GM23338 (cell line): Measurements from ENCODE around the gene SRP68. TPM values are rescaled to one million over a fixed set of nuclear protein-coding genes. Genes with fewer than 3 reads are reported as not detected.
A peak's percentile ranks its signal among the peaks of the same experiment; 100 is the strongest.

Experiments used
- ATAC-seq: fragments of 200-7000 bp; cut with Tn5 transposase; 3 replicates; pipeline ENCODE4 v1.9.1; 2020
- DNase-seq: peaks from one replicate; pipeline ENCODE4 v3.0.0-alpha.2; 2015; ENCODE audit warnings: low spot score
- H2AFZ ChIP-seq: fragments of 200-600 bp; sonication (generic); 2 replicates; pipeline ENCODE4 v1.8.0; 2016; ENCODE audit warnings: antibody characterized with exemption, mild to moderate bottlenecking, moderate library complexity
- H3F3A ChIP-seq: fragments of 200-600 bp; sonication (generic); replicated peaks from 2 replicates; pipeline ENCODE4 v1.8.0; 2017; ENCODE audit warnings: antibody characterized with exemption, mixed run types, low read depth
- H3K27ac ChIP-seq: fragments of 200-600 bp; sonication (generic); 2 replicates; pipeline ENCODE4 v1.6.1; 2016; ENCODE audit warnings: low read depth
- H3K27me3 ChIP-seq: fragments of 200-600 bp; sonication (generic); 2 replicates; pipeline ENCODE4 v1.8.0; 2016; ENCODE audit warnings: mild to moderate bottlenecking, mixed run types, moderate library complexity; ENCODE audit not compliant: insufficient read depth
- H3K36me3 ChIP-seq: fragments of 200-600 bp; sonication (generic); 2 replicates; pipeline ENCODE4 v1.8.0; 2016; ENCODE audit warnings: mild to moderate bottlenecking; ENCODE audit not compliant: insufficient read depth
- H3K4me1 ChIP-seq: fragments of 200-600 bp; sonication (generic); 2 replicates; pipeline ENCODE4 v1.8.0; 2016; ENCODE audit warnings: mild to moderate bottlenecking, moderate library complexity; ENCODE audit not compliant: insufficient read depth
- H3K4me2 ChIP-seq: fragments of 200-600 bp; sonication (generic); 2 replicates; pipeline ENCODE4 v1.7.1; 2017; ENCODE audit warnings: mixed run types
- H3K4me3 ChIP-seq: fragments of 200-600 bp; sonication (generic); 2 replicates; pipeline ENCODE4 v1.6.1; 2016; ENCODE audit warnings: mixed run types
- H3K79me2 ChIP-seq: fragments of 200-600 bp; sonication (generic); replicated peaks from 2 replicates; pipeline ENCODE4 v1.8.0; 2017; ENCODE audit warnings: mild to moderate bottlenecking; ENCODE audit not compliant: insufficient read depth
- H3K9me2 ChIP-seq: fragments of 200-600 bp; sonication (generic); 2 replicates; pipeline ENCODE4 v1.8.0; 2017; ENCODE audit not compliant: insufficient read depth
- H4K20me1 ChIP-seq: fragments of 200-600 bp; sonication (generic); replicated peaks from 2 replicates; pipeline ENCODE4 v1.8.0; 2017; ENCODE audit warnings: mild to moderate bottlenecking; ENCODE audit not compliant: insufficient read depth
- H3K27ac Mint-ChIP-seq: 2 replicates; pipeline ENCODE4 v1.8.0; 2020; ENCODE audit warnings: inconsistent platforms, mild to moderate bottlenecking, moderate library complexity, mixed read lengths
- H3K27me3 Mint-ChIP-seq: 3 replicates; pipeline ENCODE4 v1.8.0; 2022; ENCODE audit warnings: low read depth, mild to moderate bottlenecking, moderate library complexity, mixed read lengths, inconsistent platforms; ENCODE audit not compliant: insufficient read depth, poor library complexity
- H3K36me3 Mint-ChIP-seq: 3 replicates; pipeline ENCODE4 v1.8.0; 2021; ENCODE audit warnings: low read depth, mild to moderate bottlenecking, inconsistent platforms, moderate library complexity, mixed read lengths
- H3K4me1 Mint-ChIP-seq: 3 replicates; pipeline ENCODE4 v1.8.0; 2020; ENCODE audit warnings: mild to moderate bottlenecking, inconsistent platforms, mixed read lengths
- H3K4me3 Mint-ChIP-seq: 3 replicates; pipeline ENCODE4 v1.8.0; 2021; ENCODE audit warnings: moderate library complexity, mild to moderate bottlenecking, inconsistent platforms, mixed read lengths
- H3K9me3 Mint-ChIP-seq: 3 replicates; pipeline ENCODE4 v1.8.0; 2020; ENCODE audit warnings: moderate library complexity, mild to moderate bottlenecking, inconsistent platforms, mixed read lengths
- CREB1 ChIP-seq: fragments of 250-450 bp; sonication (Bioruptor Pico); IDR thresholded peaks from 2 replicates; pipeline ENCODE4 v1.5.0; 2020; ENCODE audit warnings: low read depth, mild to moderate bottlenecking, moderate library complexity
- EZH2 ChIP-seq: fragments of 200-600 bp; sonication (generic); IDR thresholded peaks from one replicate; pipeline ENCODE4 v1.8.0; 2017; ENCODE audit warnings: antibody characterized with exemption, mild to moderate bottlenecking, low read depth; ENCODE audit not compliant: unreplicated experiment
- EZH2phosphoT487 ChIP-seq: fragments of 200-600 bp; sonication (generic); IDR thresholded peaks from one replicate; pipeline ENCODE4 v1.8.1; 2018; ENCODE audit warnings: antibody characterized with exemption; ENCODE audit not compliant: unreplicated experiment
- JUNB ChIP-seq: IDR thresholded peaks from one replicate; pipeline ENCODE4 v1.6.1; 2016; ENCODE audit warnings: antibody characterized with exemption; ENCODE audit not compliant: unreplicated experiment
- NANOG ChIP-seq: IDR thresholded peaks from 2 replicates; pipeline ENCODE4 v1.6.1; 2016; ENCODE audit warnings: antibody characterized with exemption, borderline replicate concordance
- POLR2AphosphoS5 ChIP-seq: IDR thresholded peaks from 2 replicates; pipeline ENCODE4 v1.6.1; 2016; ENCODE audit warnings: antibody characterized with exemption, low read depth
- STAT1 ChIP-seq: IDR thresholded peaks from one replicate; pipeline ENCODE4 v1.6.1; 2016; ENCODE audit warnings: antibody characterized with exemption; ENCODE audit not compliant: unreplicated experiment
- ZNF114 ChIP-seq: fragments of 250-450 bp; sonication (Bioruptor Pico); IDR thresholded peaks from 2 replicates; pipeline ENCODE4 v1.5.0; 2020; ENCODE audit warnings: mild to moderate bottlenecking, moderate library complexity
- ZNF331 ChIP-seq: fragments of 250-450 bp; sonication (Bioruptor Pico); IDR thresholded peaks from 2 replicates; pipeline ENCODE4 v1.5.0; 2020; ENCODE audit warnings: low read depth, mild to moderate bottlenecking, moderate library complexity
- polyA plus RNA-seq: library from polyadenylated mRNA; unstranded; fragments of >200 nt; fragmentation: Nextera tagmentation; extraction: Ambion mirVana; gene quantifications from 2 replicates; pipeline ENCODE4 v1.2.1, GENCODE V29; 2016
- total RNA-seq: library from RNA; depleted of rRNA; stranded (reverse); fragments of >200 nt; shearing (Covaris generic); gene quantifications from 2 replicates; pipeline ENCODE4 v1.2.3, GENCODE V29; 2014
- TF ChIP-seq, protein P1 (sequence below): IDR thresholded peaks from 2 replicates; pipeline ENCODE4 v1.6.1; 2016; ENCODE audit warnings: antibody characterized with exemption
- TF ChIP-seq, protein P2 (sequence below): IDR thresholded peaks from one replicate; pipeline ENCODE4 v1.6.1; 2018; ENCODE audit warnings: antibody characterized with exemption; ENCODE audit not compliant: unreplicated experiment
- TF ChIP-seq, protein P3 (sequence below), 2 experiments: fragments of 200-600 bp in 1 of 2; sonication (generic) in 1 of 2; conservative IDR thresholded peaks; 2 replicates each; pipeline versions ENCODE4 v1.5.1 to v1.6.1; 2016 to 2017; ENCODE audit warnings: antibody characterized with exemption in 2 of 2, low read depth in 2 of 2, mild to moderate bottlenecking in 2 of 2, moderate library complexity in 1 of 2

The SRP68 gene
- total and polyA plus RNA-seq, 2 experiments from 2014 or later: 30.7 to 62.8 TPM

DNA sequence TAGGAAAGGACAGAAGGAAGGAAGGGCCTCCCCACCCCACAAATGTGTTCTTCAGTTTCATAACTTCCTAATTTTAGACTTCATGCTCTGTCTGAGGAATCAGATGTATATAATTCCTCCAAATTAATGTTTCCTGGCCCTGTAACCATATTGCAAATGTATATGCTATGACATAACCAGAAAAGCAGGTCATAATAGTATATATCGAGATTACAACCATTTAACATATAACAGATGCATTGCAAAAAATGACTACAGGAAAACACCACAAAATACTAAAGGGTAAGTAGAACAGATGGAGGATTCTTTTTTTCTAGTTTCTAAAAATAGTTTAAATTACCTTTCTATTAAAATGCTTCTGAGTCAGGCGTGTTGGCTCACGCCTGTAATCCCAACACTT, 34.4 kb upstream of the SRP68 start:
- H3K27ac Mint-ChIP-seq: no peak overlapping the region
- Histone ChIP-seq H3K27ac (0 out of 2 replicates have a peak overlapping the region, but pooled peaks have one; percentile 27), H3K9me2 (no peaks in the 10 kb centered on the region), H3K79me2 (peaks cover 16% of the 10 kb centered on the region), H3K4me3 (no peak overlapping the region), H3K4me2 (peak overlapping the region; percentile 6), H4K20me1 (no peaks in the 10 kb centered on the region; the same call in 1 of the 2 replicates), H3F3A (peaks cover 13% of the 10 kb centered on the region; the same call in 1 of the 2 replicates), H2AFZ (no peak overlapping the region), H3K4me1 (peaks cover 26% of the 10 kb centered on the region; the same call in 1 of the 2 replicates), H3K27me3 (no peaks in the 10 kb centered on the region), H3K36me3 (no peaks in the 10 kb centered on the region; the same call in 1 of the 2 replicates)
- H3K36me3 Mint-ChIP-seq: peaks cover 9% of the 10 kb centered on the region
- 0 out of 3 replicates have a peak overlapping the region, but pooled peaks have one; percentile 36 for H3K4me3 Mint-ChIP-seq
- peaks cover 27% of the 10 kb centered on the region for H3K4me1 Mint-ChIP-seq
- peaks cover 10% of the 10 kb centered on the region for H3K27me3 Mint-ChIP-seq
- no peak for ATAC-seq
- TF ChIP-seq POLR2AphosphoS5: no peak
- TF ChIP-seq CREB1 (CRISPR knock-in tag): no peak
- TF ChIP-seq, protein P1, sequence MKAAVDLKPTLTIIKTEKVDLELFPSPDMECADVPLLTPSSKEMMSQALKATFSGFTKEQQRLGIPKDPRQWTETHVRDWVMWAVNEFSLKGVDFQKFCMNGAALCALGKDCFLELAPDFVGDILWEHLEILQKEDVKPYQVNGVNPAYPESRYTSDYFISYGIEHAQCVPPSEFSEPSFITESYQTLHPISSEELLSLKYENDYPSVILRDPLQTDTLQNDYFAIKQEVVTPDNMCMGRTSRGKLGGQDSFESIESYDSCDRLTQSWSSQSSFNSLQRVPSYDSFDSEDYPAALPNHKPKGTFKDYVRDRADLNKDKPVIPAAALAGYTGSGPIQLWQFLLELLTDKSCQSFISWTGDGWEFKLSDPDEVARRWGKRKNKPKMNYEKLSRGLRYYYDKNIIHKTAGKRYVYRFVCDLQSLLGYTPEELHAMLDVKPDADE: no peak
- TF ChIP-seq STAT1: no peak
- TF ChIP-seq JUNB: no peak
- no peak for TF ChIP-seq EZH2phosphoT487
- no peak for DNase-seq
- H3K9me3 Mint-ChIP-seq: peaks cover 3% of the 10 kb centered on the region; the same call in 2 of the 3 replicates

DNA sequence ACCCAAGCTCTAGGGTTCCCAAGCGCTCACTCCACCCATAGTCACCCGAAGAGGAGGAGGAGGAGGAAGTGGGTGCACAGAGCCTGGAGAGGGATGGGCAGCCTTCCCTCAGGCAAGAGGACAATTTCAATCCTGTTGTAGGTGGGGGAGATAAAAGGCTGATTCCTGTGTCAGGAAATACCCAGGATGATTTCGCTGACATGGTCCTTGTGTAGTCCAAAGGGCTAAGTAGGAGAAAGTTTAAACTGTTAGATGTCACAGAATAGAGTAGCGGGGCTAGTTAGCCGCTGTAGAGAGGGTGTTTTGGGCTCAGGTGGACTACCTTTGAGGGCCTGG, 32.5 kb upstream of the SRP68 start:
- H3K27ac ChIP-seq: peak overlapping the region; percentile 94; the same call in 1 of the 2 replicates
- H4K20me1 ChIP-seq: no peaks in the 10 kb centered on the region; the same call in 1 of the 2 replicates
- ATAC-seq: no peak
- H3K4me1 Mint-ChIP-seq: peaks cover 27% of the 10 kb centered on the region
- H3F3A ChIP-seq: peaks cover 12% of the 10 kb centered on the region; the same call in 1 of the 2 replicates
- no peaks in the 10 kb centered on the region for H3K9me2 ChIP-seq
- H3K4me1 ChIP-seq: peaks cover 26% of the 10 kb centered on the region; the same call in 1 of the 2 replicates
- H3K4me3 Mint-ChIP-seq: 0 out of 3 replicates have a peak overlapping the region, but pooled peaks have one; percentile 86
- H3K27me3 ChIP-seq: no peaks in the 10 kb centered on the region
- peaks cover 3% of the 10 kb centered on the region; the same call in 2 of the 3 replicates for H3K9me3 Mint-ChIP-seq
- DNase-seq: no peak
- H3K36me3 ChIP-seq: peaks cover 9% of the 10 kb centered on the region
- H3K27ac Mint-ChIP-seq: peak overlapping the region; percentile 67; the same call in 1 of the 2 replicates
- no peak overlapping the region for H2AFZ ChIP-seq
- no peak overlapping the region for H3K4me2 ChIP-seq
- H3K36me3 Mint-ChIP-seq: peaks cover 25% of the 10 kb centered on the region
- no peak overlapping the region for H3K4me3 ChIP-seq
- peaks cover 20% of the 10 kb centered on the region for H3K79me2 ChIP-seq
- H3K27me3 Mint-ChIP-seq: peaks cover 10% of the 10 kb centered on the region
- TF ChIP-seq NANOG (no peak), POLR2AphosphoS5 (no peak), STAT1 (no peak), JUNB (no peak), EZH2phosphoT487 (no peak), CREB1 (CRISPR knock-in tag) (no peak), ZNF114 (CRISPR knock-in tag) (no peak), ZNF331 (CRISPR knock-in tag) (no peak), EZH2 (no peak)
- TF ChIP-seq, protein P2, sequence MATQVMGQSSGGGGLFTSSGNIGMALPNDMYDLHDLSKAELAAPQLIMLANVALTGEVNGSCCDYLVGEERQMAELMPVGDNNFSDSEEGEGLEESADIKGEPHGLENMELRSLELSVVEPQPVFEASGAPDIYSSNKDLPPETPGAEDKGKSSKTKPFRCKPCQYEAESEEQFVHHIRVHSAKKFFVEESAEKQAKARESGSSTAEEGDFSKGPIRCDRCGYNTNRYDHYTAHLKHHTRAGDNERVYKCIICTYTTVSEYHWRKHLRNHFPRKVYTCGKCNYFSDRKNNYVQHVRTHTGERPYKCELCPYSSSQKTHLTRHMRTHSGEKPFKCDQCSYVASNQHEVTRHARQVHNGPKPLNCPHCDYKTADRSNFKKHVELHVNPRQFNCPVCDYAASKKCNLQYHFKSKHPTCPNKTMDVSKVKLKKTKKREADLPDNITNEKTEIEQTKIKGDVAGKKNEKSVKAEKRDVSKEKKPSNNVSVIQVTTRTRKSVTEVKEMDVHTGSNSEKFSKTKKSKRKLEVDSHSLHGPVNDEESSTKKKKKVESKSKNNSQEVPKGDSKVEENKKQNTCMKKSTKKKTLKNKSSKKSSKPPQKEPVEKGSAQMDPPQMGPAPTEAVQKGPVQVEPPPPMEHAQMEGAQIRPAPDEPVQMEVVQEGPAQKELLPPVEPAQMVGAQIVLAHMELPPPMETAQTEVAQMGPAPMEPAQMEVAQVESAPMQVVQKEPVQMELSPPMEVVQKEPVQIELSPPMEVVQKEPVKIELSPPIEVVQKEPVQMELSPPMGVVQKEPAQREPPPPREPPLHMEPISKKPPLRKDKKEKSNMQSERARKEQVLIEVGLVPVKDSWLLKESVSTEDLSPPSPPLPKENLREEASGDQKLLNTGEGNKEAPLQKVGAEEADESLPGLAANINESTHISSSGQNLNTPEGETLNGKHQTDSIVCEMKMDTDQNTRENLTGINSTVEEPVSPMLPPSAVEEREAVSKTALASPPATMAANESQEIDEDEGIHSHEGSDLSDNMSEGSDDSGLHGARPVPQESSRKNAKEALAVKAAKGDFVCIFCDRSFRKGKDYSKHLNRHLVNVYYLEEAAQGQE: no peak
- TF ChIP-seq, protein P1: no peak
- TF ChIP-seq, protein P3, sequence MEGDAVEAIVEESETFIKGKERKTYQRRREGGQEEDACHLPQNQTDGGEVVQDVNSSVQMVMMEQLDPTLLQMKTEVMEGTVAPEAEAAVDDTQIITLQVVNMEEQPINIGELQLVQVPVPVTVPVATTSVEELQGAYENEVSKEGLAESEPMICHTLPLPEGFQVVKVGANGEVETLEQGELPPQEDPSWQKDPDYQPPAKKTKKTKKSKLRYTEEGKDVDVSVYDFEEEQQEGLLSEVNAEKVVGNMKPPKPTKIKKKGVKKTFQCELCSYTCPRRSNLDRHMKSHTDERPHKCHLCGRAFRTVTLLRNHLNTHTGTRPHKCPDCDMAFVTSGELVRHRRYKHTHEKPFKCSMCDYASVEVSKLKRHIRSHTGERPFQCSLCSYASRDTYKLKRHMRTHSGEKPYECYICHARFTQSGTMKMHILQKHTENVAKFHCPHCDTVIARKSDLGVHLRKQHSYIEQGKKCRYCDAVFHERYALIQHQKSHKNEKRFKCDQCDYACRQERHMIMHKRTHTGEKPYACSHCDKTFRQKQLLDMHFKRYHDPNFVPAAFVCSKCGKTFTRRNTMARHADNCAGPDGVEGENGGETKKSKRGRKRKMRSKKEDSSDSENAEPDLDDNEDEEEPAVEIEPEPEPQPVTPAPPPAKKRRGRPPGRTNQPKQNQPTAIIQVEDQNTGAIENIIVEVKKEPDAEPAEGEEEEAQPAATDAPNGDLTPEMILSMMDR (conservative IDR thresholded peaks at IDR 0.05; ENCODE audit: low read depth in 2 of 2): no peak
